ENCODE measurements around the gene HERC3. TPM values are rescaled to one million over a fixed set of nuclear protein-coding genes. Genes with fewer than 3 reads are reported as not detected.
A peak's percentile ranks its signal among the peaks of the same experiment; 100 is the strongest.

HERC3 gene
- total RNA-seq, 2 experiments from 2014 or later = 42.9 to 47.3 TPM

DNA sequence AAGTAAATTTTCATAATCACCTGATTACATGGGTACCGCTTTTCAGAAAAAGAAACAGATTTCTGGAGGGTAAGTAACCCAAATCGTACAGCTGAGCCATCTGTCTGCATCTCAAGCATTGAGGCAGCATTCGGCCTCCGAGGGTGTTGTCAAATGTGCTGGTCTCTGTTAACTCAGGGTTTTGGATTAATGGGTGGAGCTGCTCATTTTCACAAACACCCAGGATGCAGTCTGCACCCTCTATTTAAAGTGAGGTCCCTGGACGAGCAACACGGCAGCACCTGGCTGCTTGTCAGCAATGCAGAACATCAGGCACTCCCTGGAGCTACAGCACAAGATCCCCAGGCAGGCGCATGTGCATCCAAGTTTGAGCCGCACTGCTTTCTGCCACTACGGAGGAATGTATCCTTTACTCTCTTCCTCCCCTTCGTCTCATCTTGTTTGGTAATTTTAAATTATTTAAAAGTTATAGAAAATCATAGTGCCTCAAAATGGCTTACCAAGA, 130.0 kb downstream of the HERC3 start:
- no peak for ATAC-seq (ENCODE audit: low read depth)
- H3K4me3 Mint-ChIP-seq = no peak overlapping the region
- POLR2A ChIA-PET = no interaction called here

DNA sequence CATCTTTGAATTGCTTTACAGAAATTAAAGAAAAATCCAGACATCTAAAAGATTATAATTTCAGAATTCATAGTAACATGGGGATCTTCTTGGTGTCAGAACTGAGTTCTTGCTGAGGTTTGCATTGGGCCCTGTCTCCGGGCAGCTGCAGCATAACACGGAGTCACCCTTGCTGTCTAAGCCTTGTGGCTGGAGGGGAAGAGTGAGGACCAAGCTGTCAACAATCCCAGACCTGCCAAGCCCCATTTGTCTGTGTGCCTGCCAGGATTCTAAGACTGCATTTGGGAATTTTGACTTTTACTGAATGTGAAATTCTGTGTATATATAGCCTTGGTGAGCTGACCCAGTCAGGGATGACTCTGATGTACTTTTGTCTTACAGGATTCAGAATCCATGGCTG, 130.5 kb downstream of the HERC3 start:
- POLR2A ChIA-PET = interaction anchor here (0.6 kb wide), 1 partner anchor 504 kb away, joined by 3 read pairs; no protein-coding TSS in a partner anchor
- DNase-seq (no peak), ATAC-seq (ENCODE audit: low read depth) (no peak)
- Mint-ChIP-seq H3K36me3 (peaks cover 23% of the 10 kb centered on the region), H3K4me1 (no peaks in the 10 kb centered on the region), H3K9me3 (no peaks in the 10 kb centered on the region), H3K27ac (no peak overlapping the region), H3K4me3 (no peak overlapping the region), H3K27me3 (no peaks in the 10 kb centered on the region)

More for the DNA sequence above, 130.0 kb downstream of the HERC3 start:
- H3K36me3 Mint-ChIP-seq = peaks cover 26% of the 10 kb centered on the region
- DNase-seq = no peak
- H3K4me1 Mint-ChIP-seq = no peaks in the 10 kb centered on the region
- H3K9me3 Mint-ChIP-seq = peaks cover 4% of the 10 kb centered on the region
- H3K27ac Mint-ChIP-seq = no peak overlapping the region
- H3K27me3 Mint-ChIP-seq = no peaks in the 10 kb centered on the region

DNA sequence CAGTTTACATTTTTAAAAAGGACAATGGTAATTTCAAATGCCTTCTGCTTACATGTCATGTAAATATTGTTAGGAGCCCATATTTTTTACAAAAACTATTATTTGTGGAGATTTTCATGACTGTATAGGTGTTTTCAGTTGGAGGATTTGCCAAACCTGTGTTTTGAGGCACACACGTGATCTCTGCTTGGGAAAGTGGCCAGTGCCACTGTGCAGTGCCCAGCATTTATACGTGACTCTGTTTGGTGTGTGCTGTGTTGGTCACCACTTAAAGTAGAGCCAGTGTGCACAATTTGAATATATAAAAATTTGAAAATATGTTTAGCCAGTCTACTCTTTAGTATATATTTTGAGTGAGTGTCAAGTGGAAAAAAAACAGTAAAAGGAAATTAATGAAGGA, 132.1 kb downstream of the HERC3 start:
- ATAC-seq (ENCODE audit: low read depth) = no peak
- DNase-seq = no peak
- Mint-ChIP-seq H3K36me3 (peaks cover 17% of the 10 kb centered on the region), H3K4me1 (no peaks in the 10 kb centered on the region), H3K27me3 (no peaks in the 10 kb centered on the region), H3K4me3 (no peak overlapping the region), H3K9me3 (no peaks in the 10 kb centered on the region), H3K27ac (no peak overlapping the region)
- POLR2A ChIA-PET = no interaction called here

DNA sequence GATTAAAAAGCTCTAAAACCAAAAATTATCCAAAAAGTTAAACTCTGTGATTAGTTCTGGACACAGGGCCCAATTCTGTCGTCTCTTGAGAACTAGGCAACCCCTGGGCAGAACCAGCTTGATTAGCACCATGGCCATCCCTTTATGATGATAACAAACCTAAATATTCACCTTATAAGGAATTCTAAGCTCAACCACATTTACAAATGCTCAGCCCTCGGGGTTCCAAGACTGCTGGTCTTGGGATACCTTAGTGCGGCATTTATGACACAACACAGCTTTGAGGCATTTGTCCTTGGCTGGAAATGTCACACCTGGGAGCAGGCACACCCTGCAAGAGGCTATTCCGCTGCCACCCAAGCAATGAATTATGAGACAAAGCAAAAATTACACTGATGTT, 132.9 kb downstream of the HERC3 start:
- Mint-ChIP-seq H3K9me3 (no peaks in the 10 kb centered on the region), H3K27ac (no peak overlapping the region), H3K36me3 (peaks cover 12% of the 10 kb centered on the region), H3K27me3 (no peaks in the 10 kb centered on the region), H3K4me1 (no peaks in the 10 kb centered on the region), H3K4me3 (no peak overlapping the region)
- ATAC-seq (ENCODE audit: low read depth) (no peak), DNase-seq (no peak)
- POLR2A ChIA-PET = no interaction called here

DNA sequence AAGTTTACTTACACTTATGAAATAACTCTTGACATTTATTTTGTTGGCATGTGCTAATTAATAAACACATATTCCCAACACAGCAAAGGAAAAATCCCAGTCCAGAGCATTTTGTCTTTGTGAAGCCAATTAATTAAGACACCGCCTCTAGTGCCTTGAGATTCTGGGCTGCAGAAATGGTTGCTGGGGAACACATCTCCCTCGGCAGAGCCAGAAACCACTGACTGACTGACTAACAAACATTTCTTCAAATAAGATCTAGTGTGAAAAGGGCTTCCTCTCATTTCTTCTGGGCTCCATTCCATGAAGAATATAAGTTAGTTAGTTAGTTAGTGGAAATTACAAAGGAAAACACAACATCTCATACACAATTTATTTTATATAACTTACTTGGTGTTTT, 133.7 kb downstream of the HERC3 start:
- DNase-seq (no peak), ATAC-seq (ENCODE audit: low read depth) (no peak)
- no peaks in the 10 kb centered on the region for H3K27me3 Mint-ChIP-seq
- POLR2A ChIA-PET = interaction anchor here (0.7 kb wide), 1 partner anchor 15 kb away, joined by 3 read pairs; no protein-coding TSS in a partner anchor
- H3K9me3 Mint-ChIP-seq = no peaks in the 10 kb centered on the region
- no peak overlapping the region for H3K4me3 Mint-ChIP-seq
- H3K27ac Mint-ChIP-seq = no peak overlapping the region
- no peaks in the 10 kb centered on the region for H3K4me1 Mint-ChIP-seq
- H3K36me3 Mint-ChIP-seq = peaks cover 15% of the 10 kb centered on the region

DNA sequence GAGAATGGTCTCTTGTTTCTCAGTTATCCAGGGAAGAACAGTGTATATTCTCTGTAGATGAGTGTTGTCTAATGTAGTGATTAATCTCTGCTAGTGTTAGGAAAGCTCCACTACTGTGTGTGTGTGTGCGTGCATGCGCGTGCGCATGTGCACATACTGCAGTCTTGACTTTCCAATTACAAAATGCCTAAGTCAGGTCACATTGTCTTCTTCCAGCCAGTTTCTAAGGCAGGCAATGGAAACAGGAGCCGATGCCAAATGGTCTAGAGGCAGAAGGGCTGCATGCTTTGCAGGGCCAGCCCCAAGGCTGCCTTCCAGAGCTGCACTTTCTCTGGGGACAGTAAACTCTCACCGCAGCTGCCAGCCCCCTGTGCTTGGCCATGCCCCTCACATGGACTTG, 135.9 kb downstream of the HERC3 start:
- no peak overlapping the region for H3K4me3 Mint-ChIP-seq
- POLR2A ChIA-PET = no interaction called here
- ATAC-seq (ENCODE audit: low read depth) (no peak), DNase-seq (no peak)
- no peaks in the 10 kb centered on the region for H3K9me3 Mint-ChIP-seq
- H3K27ac Mint-ChIP-seq = no peak overlapping the region
- peaks cover 16% of the 10 kb centered on the region for H3K36me3 Mint-ChIP-seq
- H3K27me3 Mint-ChIP-seq = no peaks in the 10 kb centered on the region
- no peaks in the 10 kb centered on the region for H3K4me1 Mint-ChIP-seq

DNA sequence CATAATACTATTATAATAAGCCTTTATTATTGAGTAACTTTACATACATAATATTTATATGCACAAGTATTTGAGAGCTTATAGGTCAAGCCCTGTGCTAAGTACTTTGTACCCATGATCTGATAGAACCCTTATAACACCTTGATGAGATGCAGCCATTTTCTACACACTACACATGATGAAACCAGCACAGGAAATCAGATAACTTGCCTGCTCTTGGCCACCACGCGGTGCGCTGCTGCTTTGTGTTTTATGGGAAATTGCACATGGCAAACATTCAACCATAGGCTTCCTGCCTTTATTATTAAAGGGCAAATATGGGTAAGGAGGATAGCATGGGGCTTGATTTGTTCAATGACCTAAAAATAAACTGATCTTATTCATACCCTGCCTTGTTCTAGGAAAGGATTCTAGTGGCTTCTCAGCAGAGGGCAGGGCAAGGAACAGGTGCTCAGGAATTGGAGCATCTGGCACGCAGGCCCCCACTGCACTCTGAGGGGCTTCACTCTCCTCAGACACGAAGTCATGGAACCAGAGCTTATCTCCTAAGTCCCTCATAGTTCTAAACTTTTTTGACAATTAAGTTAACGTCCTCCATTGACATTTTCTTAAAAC, 137.0 kb downstream of the HERC3 start:
- POLR2A ChIA-PET = no interaction called here
- no peak for ATAC-seq (ENCODE audit: low read depth)
- Mint-ChIP-seq H3K4me3 (no peak overlapping the region), H3K27me3 (no peaks in the 10 kb centered on the region), H3K36me3 (peaks cover 16% of the 10 kb centered on the region), H3K27ac (no peak overlapping the region), H3K9me3 (no peaks in the 10 kb centered on the region), H3K4me1 (no peaks in the 10 kb centered on the region)
- no peak for DNase-seq

DNA sequence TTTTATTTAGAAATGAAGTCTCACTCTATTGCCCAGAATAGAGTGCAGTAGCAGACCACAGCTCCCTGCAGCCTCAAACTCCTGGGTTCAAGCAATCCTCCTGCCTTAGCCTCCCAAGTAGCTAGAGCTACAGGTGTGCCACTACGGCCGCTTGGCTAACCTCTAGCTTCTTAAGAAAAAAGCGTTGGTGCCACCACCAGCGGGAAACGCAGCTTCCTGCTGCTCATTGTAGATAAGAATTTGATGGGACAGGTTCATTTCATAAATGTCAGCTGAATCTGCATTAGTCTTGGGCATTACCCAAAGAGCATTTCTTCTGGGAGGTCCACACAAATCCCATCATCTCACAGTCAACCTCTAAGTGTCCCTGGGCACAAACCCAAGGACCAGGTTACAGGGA, 138.5 kb downstream of the HERC3 start:
- POLR2A ChIA-PET = no interaction called here
- Mint-ChIP-seq H3K4me3 (no peak overlapping the region), H3K9me3 (no peaks in the 10 kb centered on the region), H3K27ac (no peak overlapping the region), H3K27me3 (no peaks in the 10 kb centered on the region), H3K4me1 (no peaks in the 10 kb centered on the region), H3K36me3 (peaks cover 17% of the 10 kb centered on the region)
- ATAC-seq (ENCODE audit: low read depth) (no peak), DNase-seq (no peak)

DNA sequence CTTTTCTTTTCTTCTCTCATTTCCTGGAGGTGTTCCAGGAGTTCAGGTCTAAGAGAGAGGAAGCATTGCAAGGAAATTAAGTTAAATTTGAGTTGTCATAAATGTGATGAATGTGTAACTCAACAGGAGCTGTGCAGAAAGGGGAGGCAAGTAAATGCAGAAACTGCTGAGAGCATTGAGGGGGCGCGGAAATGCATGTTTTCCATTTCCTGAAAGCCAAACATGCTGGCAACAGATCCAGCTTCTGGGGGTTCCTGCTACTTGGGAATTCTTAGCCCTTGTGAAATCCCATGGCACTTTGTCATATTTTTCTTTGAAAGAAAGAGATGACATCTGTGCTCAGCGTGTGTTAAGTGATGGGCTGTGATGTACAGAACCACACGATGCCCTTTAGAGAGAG, 139.1 kb downstream of the HERC3 start:
- no peak overlapping the region for H3K27ac Mint-ChIP-seq
- no peaks in the 10 kb centered on the region for H3K4me1 Mint-ChIP-seq
- H3K27me3 Mint-ChIP-seq = no peaks in the 10 kb centered on the region
- DNase-seq (no peak), ATAC-seq (ENCODE audit: low read depth) (no peak)
- POLR2A ChIA-PET = no interaction called here
- H3K4me3 Mint-ChIP-seq = no peak overlapping the region
- peaks cover 17% of the 10 kb centered on the region for H3K36me3 Mint-ChIP-seq
- no peaks in the 10 kb centered on the region for H3K9me3 Mint-ChIP-seq

DNA sequence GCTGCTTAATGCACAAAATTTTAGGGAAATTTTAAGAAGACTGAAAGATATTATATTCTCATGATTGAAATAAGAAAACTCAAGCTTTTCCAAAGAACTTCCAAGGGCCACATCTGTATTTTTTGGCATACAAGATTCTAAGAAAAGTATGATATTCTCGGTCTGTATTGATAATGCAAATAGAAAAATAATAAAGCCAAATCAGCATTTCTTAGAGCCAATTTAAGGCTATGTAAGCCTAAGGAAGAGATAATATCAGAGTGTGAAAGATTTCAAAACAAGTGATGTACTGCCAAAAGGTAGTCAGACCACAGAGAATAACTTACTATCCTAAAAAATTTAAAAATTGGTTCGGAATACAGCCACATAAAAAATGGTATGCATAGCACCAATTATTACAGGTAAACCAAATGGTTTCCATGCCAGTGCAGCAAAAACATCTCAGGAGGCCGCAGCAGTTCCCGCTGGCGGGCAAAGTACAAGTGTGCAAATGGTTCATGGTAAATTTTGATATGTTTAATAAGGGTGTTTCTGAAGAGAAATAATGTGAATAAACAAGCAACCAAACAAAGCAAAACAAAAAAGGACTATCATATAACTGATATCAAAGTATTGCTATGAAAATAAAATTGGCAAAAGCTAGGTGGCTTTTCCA, 140.6 kb downstream of the HERC3 start:
- DNase-seq (no peak), ATAC-seq (ENCODE audit: low read depth) (no peak)
- peaks cover 6% of the 10 kb centered on the region for H3K4me1 Mint-ChIP-seq
- no peak overlapping the region for H3K4me3 Mint-ChIP-seq
- peaks cover 17% of the 10 kb centered on the region for H3K36me3 Mint-ChIP-seq
- no peak overlapping the region for H3K27ac Mint-ChIP-seq
- POLR2A ChIA-PET = no interaction called here
- H3K9me3 Mint-ChIP-seq = no peaks in the 10 kb centered on the region
- H3K27me3 Mint-ChIP-seq = no peaks in the 10 kb centered on the region

DNA sequence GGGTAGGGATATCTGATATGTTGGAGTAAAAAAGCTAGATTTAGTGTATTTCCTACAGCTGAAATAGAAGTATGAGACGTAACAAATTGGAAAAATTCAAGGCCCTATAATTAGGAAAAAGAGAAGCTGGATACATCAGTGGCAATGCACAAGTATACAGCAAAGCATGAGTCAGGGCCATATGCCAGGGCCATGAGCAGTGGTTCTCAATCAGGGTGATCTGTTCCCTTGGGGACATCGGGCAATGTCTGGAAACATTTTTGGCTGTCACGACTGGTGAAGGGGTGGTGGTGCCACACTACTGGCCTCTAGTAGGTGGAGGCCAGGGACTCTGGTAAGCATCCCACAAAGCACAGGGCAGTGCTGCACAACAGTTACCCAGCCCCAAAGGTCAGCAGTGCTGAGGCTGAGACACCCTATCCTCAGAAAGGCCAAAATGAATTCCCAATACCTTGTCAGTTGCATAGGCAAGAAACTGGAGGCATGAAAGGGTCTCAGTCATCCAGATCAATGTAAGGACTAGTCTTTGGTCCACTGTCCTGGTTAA, 142.2 kb downstream of the HERC3 start:
- POLR2A ChIA-PET = no interaction called here
- ATAC-seq (ENCODE audit: low read depth) (no peak), DNase-seq (no peak)
- peaks cover 11% of the 10 kb centered on the region for H3K4me1 Mint-ChIP-seq
- no peaks in the 10 kb centered on the region for H3K9me3 Mint-ChIP-seq
- no peaks in the 10 kb centered on the region for H3K27me3 Mint-ChIP-seq
- peaks cover 15% of the 10 kb centered on the region for H3K36me3 Mint-ChIP-seq
- H3K27ac Mint-ChIP-seq = no peak overlapping the region
- H3K4me3 Mint-ChIP-seq = no peak overlapping the region

DNA sequence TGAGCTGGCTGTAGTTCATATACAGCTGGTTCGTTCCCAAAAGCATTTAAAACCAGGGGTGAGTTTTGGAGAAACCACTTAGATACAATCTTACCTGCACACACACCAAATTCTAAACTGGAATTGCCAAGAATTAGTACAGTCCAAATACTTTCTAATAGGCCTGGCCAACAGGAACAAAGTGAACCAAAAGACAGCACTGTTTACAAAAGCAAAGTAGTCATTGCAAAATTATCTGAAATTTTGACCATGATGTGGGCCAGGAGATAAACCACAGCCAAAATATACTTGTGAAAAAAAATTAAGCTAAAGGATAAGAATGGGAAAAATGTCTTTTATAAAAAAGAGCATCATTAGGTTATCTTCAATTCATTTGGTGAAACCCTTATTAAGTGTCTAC, 143.3 kb downstream of the HERC3 start:
- peaks cover 14% of the 10 kb centered on the region for H3K36me3 Mint-ChIP-seq
- DNase-seq (no peak), ATAC-seq (ENCODE audit: low read depth) (no peak)
- H3K4me3 Mint-ChIP-seq = no peak overlapping the region
- H3K27me3 Mint-ChIP-seq = no peaks in the 10 kb centered on the region
- peaks cover 11% of the 10 kb centered on the region for H3K4me1 Mint-ChIP-seq
- POLR2A ChIA-PET = no interaction called here
- no peaks in the 10 kb centered on the region for H3K9me3 Mint-ChIP-seq
- no peak overlapping the region for H3K27ac Mint-ChIP-seq

DNA sequence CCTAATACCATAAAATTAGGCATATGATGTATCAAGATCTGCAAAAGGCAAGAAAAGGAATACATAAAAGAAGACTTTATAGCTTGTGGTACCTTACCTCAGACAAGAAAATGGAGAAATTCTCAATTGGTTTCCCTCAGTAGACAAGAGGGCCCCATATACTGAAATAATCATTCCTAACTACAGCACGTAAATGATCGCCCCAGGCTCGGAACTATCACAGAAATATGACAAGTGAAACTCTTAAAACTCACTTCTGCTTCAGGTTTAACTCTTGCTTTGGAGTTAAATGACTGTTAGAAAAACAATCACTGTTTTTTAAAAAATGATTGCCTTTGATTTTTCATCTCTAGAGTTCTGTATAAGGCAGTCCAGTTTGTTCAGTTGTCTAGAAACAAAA, 144.0 kb downstream of the HERC3 start:
- no peaks in the 10 kb centered on the region for H3K9me3 Mint-ChIP-seq
- no peaks in the 10 kb centered on the region for H3K27me3 Mint-ChIP-seq
- H3K4me3 Mint-ChIP-seq = no peak overlapping the region
- POLR2A ChIA-PET = no interaction called here
- DNase-seq (no peak), ATAC-seq (ENCODE audit: low read depth) (no peak)
- H3K36me3 Mint-ChIP-seq = peaks cover 8% of the 10 kb centered on the region
- H3K27ac Mint-ChIP-seq = no peak overlapping the region
- H3K4me1 Mint-ChIP-seq = peaks cover 11% of the 10 kb centered on the region

DNA sequence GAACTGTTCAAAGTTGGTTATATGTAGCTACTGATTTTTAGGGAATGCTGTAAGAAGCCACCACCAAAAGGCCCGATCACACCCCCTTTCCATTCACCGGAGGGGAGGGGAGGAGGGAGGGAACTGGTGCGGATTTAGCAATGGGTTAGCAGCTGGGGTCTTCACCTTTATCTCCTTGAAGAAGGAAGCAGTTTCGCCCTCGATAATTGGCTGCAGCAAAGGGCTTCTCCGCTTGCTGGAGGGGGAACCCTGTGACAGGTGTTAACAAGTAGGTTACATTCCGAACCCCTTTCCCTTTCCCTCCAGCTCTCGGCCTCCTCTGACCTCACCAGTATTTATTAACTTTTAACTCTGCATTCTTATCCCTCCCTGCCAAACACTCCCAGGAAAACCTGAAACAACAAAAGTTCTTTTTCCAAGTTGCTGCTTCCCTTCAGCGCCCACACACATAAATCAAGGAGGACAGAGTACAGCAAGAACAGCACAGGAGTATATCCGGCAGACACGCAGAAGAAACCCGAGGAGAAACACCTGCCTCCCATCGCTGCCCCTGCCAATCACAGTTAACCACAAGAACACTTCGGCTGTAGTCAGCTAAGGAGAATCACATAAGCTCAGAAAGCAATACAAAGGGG, 145.1 kb downstream of the HERC3 start:
- ATAC-seq (ENCODE audit: low read depth) (peak; percentile 75), DNase-seq (no peak)
- H3K4me3 Mint-ChIP-seq = peak overlapping the region; percentile 69
- H3K36me3 Mint-ChIP-seq = peaks cover 8% of the 10 kb centered on the region
- H3K9me3 Mint-ChIP-seq = no peaks in the 10 kb centered on the region
- no peaks in the 10 kb centered on the region for H3K27me3 Mint-ChIP-seq
- POLR2A ChIA-PET = no interaction called here
- H3K27ac Mint-ChIP-seq = no peak overlapping the region
- peaks cover 11% of the 10 kb centered on the region for H3K4me1 Mint-ChIP-seq
